Spleen (tissue), 11 donors: Measurements from ENCODE around the gene PSENEN. TPM values are rescaled to one million over a fixed set of nuclear protein-coding genes. Genes with fewer than 3 reads are reported as not detected.

Experiments used
- DNase-seq: peaks from one replicate; pipeline ENCODE4 v3.0.0-alpha.2; 2020
- H3K27ac ChIP-seq, 8 donors: fragments of 200-600 bp; sonication (generic) in 7 of 8; 1 replicate in 4 of 8; 2 replicates in 4 of 8; pipeline versions ENCODE4 v1.5.0 to v1.8.0; 2016 to 2021; ENCODE audit warnings: inconsistent platforms in 4 of 8, mild to moderate bottlenecking in 4 of 8, moderate library complexity in 1 of 8
- H3K27me3 ChIP-seq, 7 donors: fragments of 200-600 bp; sonication (generic) in 6 of 7; replicated peaks in 1 of 7; 1 replicate in 4 of 7; 2 replicates in 3 of 7; pipeline versions ENCODE4 v1.5.0 to v1.8.0; 2016 to 2021; ENCODE audit warnings: inconsistent platforms in 3 of 7, mild to moderate bottlenecking in 1 of 7
- H3K36me3 ChIP-seq, 6 donors: fragments of 200-600 bp; sonication (generic) in 5 of 6; 1 replicate in 4 of 6; 2 replicates in 2 of 6; pipeline versions ENCODE4 v1.5.0 to v1.8.0; 2016 to 2021; ENCODE audit warnings: inconsistent platforms in 2 of 6
- H3K4me1 ChIP-seq, 6 donors: fragments of 200-600 bp; sonication (generic) in 5 of 6; 1 replicate in 3 of 6; 2 replicates in 3 of 6; pipeline versions ENCODE4 v1.5.0 to v1.8.0; 2016 to 2021; ENCODE audit warnings: inconsistent platforms in 3 of 6
- H3K4me3 ChIP-seq, 8 donors: fragments of 200-600 bp; sonication (generic) in 7 of 8; 1 replicate in 4 of 8; 2 replicates in 4 of 8; pipeline versions ENCODE4 v1.5.0 to v1.8.0; 2016 to 2021; ENCODE audit warnings: inconsistent platforms in 4 of 8, mild to moderate bottlenecking in 4 of 8, moderate library complexity in 2 of 8
- H3K9me3 ChIP-seq, 8 donors: fragments of 200-600 bp; sonication (generic) in 7 of 8; 1 replicate in 4 of 8; 2 replicates in 4 of 8; pipeline versions ENCODE4 v1.5.0 to v1.8.0; 2016 to 2021; ENCODE audit warnings: inconsistent platforms in 4 of 8
- POLR2A ChIP-seq, 3 donors: fragments of 450-650 bp; IDR thresholded peaks; one replicate each; pipeline ENCODE4 v1.5.1; 2017; ENCODE audit warnings: antibody characterized with exemption in 3 of 3, mild to moderate bottlenecking in 1 of 3
- POLR2AphosphoS5 ChIP-seq, 3 donors: sonication (generic); formaldehyde crosslinking; IDR thresholded peaks; one replicate each; pipeline ENCODE4 v1.5.1; 2017; ENCODE audit warnings: antibody characterized with exemption in 3 of 3
- WGBS, 5 donors: extraction: QIAGEN DNeasy Blood & Tissue Kit in 3 of 5; methylation state at CpG; one replicate each; pipeline versions ENCODE4 v1.1.5 to v1.1.7; 2013 to 2018; 5-methylcytosine and 5-hydroxymethylcytosine counted together
- intact Hi-C: fragments of 100-400 bp; cut with DNase I; formaldehyde crosslinking; loops from one replicate; pipeline ENCODE4 v1.15.0; 2023; ENCODE audit warnings: low total_unique reads
- polyA plus RNA-seq, 3 donors: library from polyadenylated mRNA; stranded (reverse); fragments of 200-250 nt; gene quantifications; one replicate each; pipeline ENCODE4 v1.2.1, GENCODE V29; 2013
- total RNA-seq, 7 donors: library from RNA; depleted of rRNA in 3 of 7; stranded (reverse); fragments of >200 nt in 3 of 7; fragmentation: NEBNext Ultra II Directional in 4 of 7; extraction: Animal tissue kit (Norgen Biotek cat#: 25700) in 4 of 7; gene quantifications; one replicate each; pipeline versions ENCODE4 v1.1.0 to v1.2.1, GENCODE V29; 2016 to 2021
- TF ChIP-seq, protein P1 (sequence below), 11 experiments: fragments of 200-600 bp in 7 of 11; fragments of 450-650 bp in 4 of 11; sonication (generic) in 4 of 11; IDR thresholded peaks in 8 of 11; conservative IDR thresholded peaks in 3 of 11; 1 replicate in 7 of 11; 2 replicates in 4 of 11; pipeline versions ENCODE4 v1.4.0 to v1.8.0; 2016 to 2021; ENCODE audit warnings: antibody characterized with exemption in 11 of 11, inconsistent platforms in 4 of 11, mild to moderate bottlenecking in 1 of 11
- donor health status: healthy with polysubstance abuse.
- donor health status: DM: no; HTN: no; CAD: no; lungs with moderate emphysema.
- donor health status: DM: no; HTN: no; CAD: no.
- donor health status: Bipolar disorder and iron deficiency.
- donor health status: healthy.
- donor health status: DM: no; HTN: no; CAD: no.
- donor health status: DM: yes; HTN: yes; CAD: no.

PSENEN gene
- total and polyA plus RNA-seq, 10 donors = 37.5 to 71.3 (median 51.0) TPM

DNA sequence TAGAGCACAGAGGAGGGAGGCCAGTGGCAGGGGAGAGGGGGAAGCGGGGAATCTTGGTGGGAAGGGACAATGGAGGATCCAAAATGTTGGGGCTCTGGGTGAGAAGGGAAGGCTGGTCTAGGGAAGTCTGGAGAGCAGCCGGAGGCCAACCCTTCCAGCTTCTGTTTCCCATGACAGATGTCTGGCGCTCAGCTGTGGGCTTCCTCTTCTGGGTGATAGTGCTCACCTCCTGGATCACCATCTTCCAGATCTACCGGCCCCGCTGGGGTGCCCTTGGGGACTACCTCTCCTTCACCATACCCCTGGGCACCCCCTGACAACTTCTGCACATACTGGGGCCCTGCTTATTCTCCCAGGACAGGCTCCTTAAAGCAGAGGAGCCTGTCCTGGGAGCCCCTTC, 1.1 kb downstream of the PSENEN start:
- peaks cover 0 to 17% (median under 1%) of the 10 kb centered on the region in 6 donors for H3K36me3 ChIP-seq
- no peaks in the 10 kb centered on the region for H3K9me3 ChIP-seq
- whole genome bisulfite sequencing, 5 donors = 69 to 95% (median 82%) methylated on average over 5 of the region's 5 CpGs
- H3K4me1 ChIP-seq = peaks cover 31 to 84% (median 68%) of the 10 kb centered on the region in 6 donors
- TF ChIP-seq POLR2A (IDR thresholded peaks at IDR 0.05) (no peak), POLR2AphosphoS5 (IDR thresholded peaks at IDR 0.05) (no peak)
- TF ChIP-seq, protein P1, sequence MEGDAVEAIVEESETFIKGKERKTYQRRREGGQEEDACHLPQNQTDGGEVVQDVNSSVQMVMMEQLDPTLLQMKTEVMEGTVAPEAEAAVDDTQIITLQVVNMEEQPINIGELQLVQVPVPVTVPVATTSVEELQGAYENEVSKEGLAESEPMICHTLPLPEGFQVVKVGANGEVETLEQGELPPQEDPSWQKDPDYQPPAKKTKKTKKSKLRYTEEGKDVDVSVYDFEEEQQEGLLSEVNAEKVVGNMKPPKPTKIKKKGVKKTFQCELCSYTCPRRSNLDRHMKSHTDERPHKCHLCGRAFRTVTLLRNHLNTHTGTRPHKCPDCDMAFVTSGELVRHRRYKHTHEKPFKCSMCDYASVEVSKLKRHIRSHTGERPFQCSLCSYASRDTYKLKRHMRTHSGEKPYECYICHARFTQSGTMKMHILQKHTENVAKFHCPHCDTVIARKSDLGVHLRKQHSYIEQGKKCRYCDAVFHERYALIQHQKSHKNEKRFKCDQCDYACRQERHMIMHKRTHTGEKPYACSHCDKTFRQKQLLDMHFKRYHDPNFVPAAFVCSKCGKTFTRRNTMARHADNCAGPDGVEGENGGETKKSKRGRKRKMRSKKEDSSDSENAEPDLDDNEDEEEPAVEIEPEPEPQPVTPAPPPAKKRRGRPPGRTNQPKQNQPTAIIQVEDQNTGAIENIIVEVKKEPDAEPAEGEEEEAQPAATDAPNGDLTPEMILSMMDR (IDR thresholded peaks at IDR 0.05 in 8 of 11, conservative IDR thresholded peaks at IDR 0.05 in 3 of 11) = no peak
- peak overlapping the region in 4 of 8 donors; percentile 99 to 100 (median 100) for H3K27ac ChIP-seq
- H3K27me3 ChIP-seq = no peaks in the 10 kb centered on the region
- peak overlapping the region in 5 of 8 donors; percentile 39 to 82 (median 78) for H3K4me3 ChIP-seq
- intact Hi-C loops = no loop called here
- DNase-seq = no peak

DNA sequence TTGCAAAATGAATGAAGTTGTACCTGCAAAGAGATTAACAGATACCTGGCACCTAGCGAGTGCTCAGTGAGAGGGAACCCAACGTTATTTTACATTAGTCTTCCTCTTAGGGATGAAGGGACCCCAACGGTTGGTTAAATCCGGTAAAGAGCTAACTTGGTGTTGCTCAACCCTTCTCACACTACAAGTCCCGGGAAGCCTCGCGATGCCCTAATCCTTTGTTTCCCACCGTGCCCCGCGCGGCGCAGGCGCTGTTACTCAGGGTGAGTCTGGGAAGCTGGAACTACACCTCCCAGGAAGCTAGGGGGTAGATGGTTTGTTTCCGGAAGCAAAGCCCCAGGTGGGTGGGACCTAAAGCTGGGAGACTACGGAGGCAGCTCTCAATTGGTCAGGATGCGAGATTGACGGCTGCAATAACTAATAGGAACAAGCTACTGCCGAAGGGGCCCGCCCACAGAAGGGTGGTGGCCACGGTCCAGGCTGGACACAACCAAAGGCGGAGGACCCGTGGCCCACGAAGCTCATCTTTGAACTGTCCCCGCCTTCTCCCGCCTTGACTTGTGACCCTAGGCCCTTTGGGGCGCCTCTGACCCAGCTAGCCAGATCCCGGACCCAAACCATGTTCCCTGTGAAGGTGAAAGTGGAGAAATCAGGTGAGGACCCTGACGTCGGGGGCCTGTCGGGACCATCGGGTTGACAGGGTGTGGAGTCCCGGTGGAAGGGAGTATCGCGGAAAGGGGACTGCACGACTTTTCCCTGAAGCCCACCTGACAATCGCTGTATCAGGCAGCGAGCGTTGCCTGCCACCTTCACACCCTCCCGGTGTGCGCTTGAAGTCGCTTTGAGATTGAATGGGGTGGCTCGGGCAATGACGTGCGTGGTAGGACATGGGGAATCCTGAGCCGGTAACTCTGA, 2.9 kb downstream of the PSENEN start, which contains the start of gene LIN37:
Gene LIN37, plus strand, starts transcription at position 471 of the 915 bp plus-strand sequence. Its CDS starts 149 bp downstream, at position 620.
- WGBS, 5 donors = 1% methylated on average over 25 to 45 of the region's 45 CpGs
- Histone ChIP-seq H3K9me3 (no peaks in the 10 kb centered on the region), H3K4me1 (peaks cover 31 to 65% (median 51%) of the 10 kb centered on the region in 6 donors), H3K27me3 (no peaks in the 10 kb centered on the region), H3K36me3 (peaks cover 0 to 35% (median 18%) of the 10 kb centered on the region in 6 donors), H3K4me3 (peak within 1 kb of the TSS; percentile 77 to 99 (median 87)), H3K27ac (peak within 1 kb of the TSS; percentile 77 to 93 (median 88))
- DNase-seq = peak; percentile 99
- intact Hi-C loops = no loop called here
- TF ChIP-seq POLR2A (IDR thresholded peaks at IDR 0.05) (peak in 2 of 3 donors; percentile 34 to 66), POLR2AphosphoS5 (IDR thresholded peaks at IDR 0.05) (peak; percentile 89 to 96 (median 93))
- TF ChIP-seq, protein P1 (IDR thresholded peaks at IDR 0.05 in 8 of 11, conservative IDR thresholded peaks at IDR 0.05 in 3 of 11) = peak in 10 of 11 experiments; percentile 3 to 69 (median 49)

DNA sequence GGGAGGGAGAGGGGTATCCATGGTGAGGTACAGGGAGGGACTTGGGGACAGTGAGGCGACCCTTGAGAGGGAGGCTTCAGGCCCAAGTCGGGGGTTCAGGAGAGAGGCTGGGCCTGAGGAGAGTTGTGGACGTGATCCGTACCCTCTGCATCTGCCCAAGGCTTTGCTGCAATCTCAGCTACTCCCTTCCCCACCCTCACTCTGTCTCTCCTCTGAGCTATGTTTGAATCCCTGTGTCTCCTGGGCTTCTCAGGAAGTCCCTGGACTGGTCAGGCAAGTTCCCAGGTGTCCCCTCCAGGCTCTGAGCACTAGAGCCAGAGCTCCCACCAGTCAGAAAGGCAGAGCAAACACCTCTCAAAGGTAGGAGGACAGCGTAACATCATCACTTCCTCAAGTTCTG, 4.7 kb downstream of the PSENEN start:
- Histone ChIP-seq H3K4me1 (peaks cover 23 to 57% (median 40%) of the 10 kb centered on the region in 6 donors), H3K27me3 (peaks cover 0 to 2% (median 0%) of the 10 kb centered on the region in 7 donors), H3K36me3 (peaks cover 0 to 45% (median 29%) of the 10 kb centered on the region in 6 donors), H3K4me3 (no peak overlapping the region), H3K27ac (no peak overlapping the region), H3K9me3 (no peaks in the 10 kb centered on the region)
- WGBS, 5 donors = 85 to 97% (median 91%) methylated on average over 4 to 5 of the region's 5 CpGs
- TF ChIP-seq POLR2AphosphoS5 (IDR thresholded peaks at IDR 0.05) (no peak), POLR2A (IDR thresholded peaks at IDR 0.05) (no peak)
- TF ChIP-seq, protein P1 (IDR thresholded peaks at IDR 0.05 in 8 of 11, conservative IDR thresholded peaks at IDR 0.05 in 3 of 11) = no peak
- intact Hi-C loops = no loop called here
- DNase-seq = no peak
